ENCODE measurements around the gene ADAM12. TPM values are rescaled to one million over a fixed set of nuclear protein-coding genes. Genes with fewer than 3 reads are reported as not detected.

ADAM12 gene
- total RNA-seq, 1 experiment from 2014 or later = not detected

GRCh38 chr10:126147866-126148587 lies 240.2 kb downstream of the ADAM12 start:
- POLR2A ChIA-PET = no interaction called here
- H2AFZ ChIP-seq (ENCODE audit: low read depth, low read length, poor library complexity, severe bottlenecking) = no peak overlapping the region
- TF ChIP-seq POLR2AphosphoS5 (IDR thresholded peaks at IDR 0.05; ENCODE audit: low read depth, low read length) = no peak
- no peak for TF ChIP-seq CBX3 (IDR thresholded peaks at IDR 0.05; ENCODE audit: low read depth)
- no peak for TF ChIP-seq TCF7L2 (IDR thresholded peaks at IDR 0.05; ENCODE audit: borderline replicate concordance, extremely low read depth, insufficient read depth, insufficient read length)
- no peak for TF ChIP-seq JUND (IDR thresholded peaks at IDR 0.05)
- TF ChIP-seq EGR1 (IDR thresholded peaks at IDR 0.05; ENCODE audit: low read depth) = no peak
- TF ChIP-seq CTCF (IDR thresholded peaks at IDR 0.05 in 2 of 3, conservative IDR thresholded peaks at IDR 0.05 in 1 of 3; ENCODE audit: borderline replicate concordance in 1 of 3, insufficient read depth in 1 of 3, low read depth in 2 of 3, low read length in 2 of 3) = no peak

DNA sequence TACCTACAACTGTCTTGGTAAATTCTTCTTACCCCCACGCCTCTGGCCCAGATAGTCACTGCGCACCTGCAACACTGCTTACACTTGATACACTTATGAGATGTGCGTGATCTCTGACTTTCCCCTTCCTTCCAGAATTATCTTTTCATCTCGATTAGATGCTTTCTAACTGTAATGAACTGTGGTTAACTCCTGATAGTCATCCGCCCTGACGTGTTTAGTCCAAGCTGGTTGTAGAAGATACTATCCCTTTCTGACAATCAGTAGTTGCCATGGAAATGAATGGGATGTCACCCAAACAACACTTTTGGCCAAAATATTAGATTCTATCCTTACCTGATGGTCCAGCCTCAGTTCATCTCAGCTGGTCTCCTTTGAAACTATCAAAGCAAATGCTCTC lies 241.5 kb downstream of the ADAM12 start:
- CTCF ChIA-PET = no interaction called here
- no peaks in the 10 kb centered on the region for H3K27me3 ChIP-seq (ENCODE audit: insufficient read depth, low read length)

More at GRCh38 chr10:126147866-126148587, 240.2 kb downstream of the ADAM12 start:
- no peak for DNase-seq (ENCODE audit: low read depth, low spot score)
- Histone ChIP-seq H3K27ac (ENCODE audit: low read depth, low read length) (no peak overlapping the region), H4K20me1 (ENCODE audit: insufficient read depth) (no peaks in the 10 kb centered on the region), H3K36me3 (ENCODE audit: control insufficient read depth in 1 of 2, insufficient read depth in 2 of 2, low read length in 2 of 2) (no peaks in the 10 kb centered on the region), H3K4me2 (ENCODE audit: low read length) (no peak overlapping the region), H3K9ac (ENCODE audit: low read length) (no peak overlapping the region), H3K4me1 (ENCODE audit: control insufficient read depth in 1 of 2, insufficient read depth in 2 of 2, low read length in 2 of 2) (no peaks in the 10 kb centered on the region), H3K79me2 (ENCODE audit: insufficient read depth, low read length) (no peaks in the 10 kb centered on the region), H3K9me3 (ENCODE audit: control insufficient read depth in 1 of 2, insufficient read depth in 1 of 2, low read depth in 1 of 2, low read length in 2 of 2) (0 out of 4 replicates have a peak, but pooled peaks cover 0 to 3% of the 10 kb centered on the region in 2 experiments), H3K9me2 (ENCODE audit: insufficient read depth) (no peaks in the 10 kb centered on the region), H3K4me3 (replicated peaks in 1 of 2; ENCODE audit: low read depth in 1 of 2, low read length in 2 of 2) (no peak overlapping the region), H3K27me3 (ENCODE audit: insufficient read depth, low read length) (no peaks in the 10 kb centered on the region)
- no peak for ATAC-seq
- BruUV-seq (replicated peaks) = no TSS peak
- RAD21 ChIA-PET (ENCODE audit: low non-redundant PET in 1 of 2, low total read pairs in 2 of 2, uncharacterized antibody in 2 of 2, unreplicated experiment in 2 of 2) = no interaction called here
- intact Hi-C loops (cut with micrococcal nuclease) = no loop called here
- CTCF ChIA-PET = no interaction called here

More for the DNA sequence above, 241.5 kb downstream of the ADAM12 start:
- no peak overlapping the region for H3K4me3 ChIP-seq (replicated peaks in 1 of 2; ENCODE audit: low read depth in 1 of 2, low read length in 2 of 2)
- RAD21 ChIA-PET (ENCODE audit: low non-redundant PET in 1 of 2, low total read pairs in 2 of 2, uncharacterized antibody in 2 of 2, unreplicated experiment in 2 of 2) = no interaction called here
- no TSS peak for BruUV-seq (replicated peaks)
- no peaks in the 10 kb centered on the region for H3K9me2 ChIP-seq (ENCODE audit: insufficient read depth)
- no peak for ATAC-seq
- no peak overlapping the region for H3K27ac ChIP-seq (ENCODE audit: low read depth, low read length)
- no peaks in the 10 kb centered on the region for H3K36me3 ChIP-seq (ENCODE audit: control insufficient read depth in 1 of 2, insufficient read depth in 2 of 2, low read length in 2 of 2)
- no peak overlapping the region for H3K9ac ChIP-seq (ENCODE audit: low read length)
- no peaks in the 10 kb centered on the region for H3K79me2 ChIP-seq (ENCODE audit: insufficient read depth, low read length)
- no peaks in the 10 kb centered on the region for H4K20me1 ChIP-seq (ENCODE audit: insufficient read depth)
- no peak overlapping the region for H3K4me2 ChIP-seq (ENCODE audit: low read length)
- H3K4me1 ChIP-seq (ENCODE audit: control insufficient read depth in 1 of 2, insufficient read depth in 2 of 2, low read length in 2 of 2) = no peaks in the 10 kb centered on the region
- 0 out of 4 replicates have a peak, but pooled peaks cover 0 to 3% of the 10 kb centered on the region in 2 experiments for H3K9me3 ChIP-seq (ENCODE audit: control insufficient read depth in 1 of 2, insufficient read depth in 1 of 2, low read depth in 1 of 2, low read length in 2 of 2)
- TF ChIP-seq RAD21 (IDR thresholded peaks at IDR 0.05; ENCODE audit: low read depth) (no peak), POLR2AphosphoS5 (IDR thresholded peaks at IDR 0.05; ENCODE audit: low read depth, low read length) (no peak), ZNF274 (IDR thresholded peaks at IDR 0.05; ENCODE audit: low read depth, low read length) (no peak), CBX3 (IDR thresholded peaks at IDR 0.05; ENCODE audit: low read depth) (no peak), YY1 (IDR thresholded peaks at IDR 0.05; ENCODE audit: extremely low read depth, insufficient replicate concordance, low read depth, low read length) (no peak), JUND (IDR thresholded peaks at IDR 0.05) (no peak), SP1 (IDR thresholded peaks at IDR 0.05; ENCODE audit: low read depth) (no peak), SRF (IDR thresholded peaks at IDR 0.05; ENCODE audit: low read depth) (no peak), EZH2 (IDR thresholded peaks at IDR 0.05) (no peak), SIN3A (IDR thresholded peaks at IDR 0.05; ENCODE audit: low read depth) (no peak), CEBPB (IDR thresholded peaks at IDR 0.05; ENCODE audit: low read depth) (no peak), EGR1 (IDR thresholded peaks at IDR 0.05; ENCODE audit: low read depth) (no peak)
- POLR2A ChIA-PET = no interaction called here
- intact Hi-C loops (cut with micrococcal nuclease) = no loop called here
- H2AFZ ChIP-seq (ENCODE audit: low read depth, low read length, poor library complexity, severe bottlenecking) = no peak overlapping the region
- no peak for DNase-seq (ENCODE audit: low read depth, low spot score)
